TTC549 (cell line): ENCODE measurements around the gene COBLL1.
"Not testable (repeated sequence)": the region's sequence is repeated elsewhere in the genome, so short reads cannot be mapped to it uniquely, and the experiment has no call there.

Experiments
- FAIRE-seq: peaks from 2 replicates; lab custom pipeline; 2012; peaks lifted over from hg19 to GRCh38; lab: Jason Lieb, UNC

Gene COBLL1

GRCh38 chr2:164710837-164711765 lies 130.5 kb downstream of the COBLL1 start:
- no peak for FAIRE-seq

DNA sequence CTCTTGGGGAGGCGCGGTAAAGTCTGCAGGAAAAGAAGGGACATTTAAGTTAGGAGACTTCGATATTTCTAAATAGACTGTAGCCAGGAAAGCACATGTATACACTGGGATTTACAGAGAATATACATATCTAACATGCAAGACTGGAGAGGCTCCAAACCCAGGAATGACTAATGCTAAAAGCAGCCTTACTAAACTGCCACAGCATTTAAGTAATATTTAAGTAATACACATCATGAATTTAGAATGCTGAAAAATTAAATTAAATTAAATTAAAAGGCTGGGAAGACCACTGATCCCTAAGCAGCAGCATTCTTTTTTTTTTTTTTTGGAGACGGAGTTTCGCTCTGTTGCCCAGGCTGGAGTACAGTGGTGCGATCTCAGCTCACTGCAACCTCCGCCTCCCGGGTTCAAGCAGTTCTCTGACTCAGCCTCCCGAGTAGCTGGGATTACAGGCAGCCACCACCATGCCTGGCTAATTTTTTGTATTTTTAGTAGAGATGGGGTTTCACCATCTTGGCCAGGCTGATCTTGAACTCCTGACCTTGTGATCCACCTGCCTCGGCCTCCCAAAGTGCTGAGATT lies 131.3 kb downstream of the COBLL1 start:
- FAIRE-seq = not testable (repeated sequence)

GRCh38 chr2:164706522-164706921 lies 135.1 kb downstream of the COBLL1 start:
- no peak for FAIRE-seq

DNA sequence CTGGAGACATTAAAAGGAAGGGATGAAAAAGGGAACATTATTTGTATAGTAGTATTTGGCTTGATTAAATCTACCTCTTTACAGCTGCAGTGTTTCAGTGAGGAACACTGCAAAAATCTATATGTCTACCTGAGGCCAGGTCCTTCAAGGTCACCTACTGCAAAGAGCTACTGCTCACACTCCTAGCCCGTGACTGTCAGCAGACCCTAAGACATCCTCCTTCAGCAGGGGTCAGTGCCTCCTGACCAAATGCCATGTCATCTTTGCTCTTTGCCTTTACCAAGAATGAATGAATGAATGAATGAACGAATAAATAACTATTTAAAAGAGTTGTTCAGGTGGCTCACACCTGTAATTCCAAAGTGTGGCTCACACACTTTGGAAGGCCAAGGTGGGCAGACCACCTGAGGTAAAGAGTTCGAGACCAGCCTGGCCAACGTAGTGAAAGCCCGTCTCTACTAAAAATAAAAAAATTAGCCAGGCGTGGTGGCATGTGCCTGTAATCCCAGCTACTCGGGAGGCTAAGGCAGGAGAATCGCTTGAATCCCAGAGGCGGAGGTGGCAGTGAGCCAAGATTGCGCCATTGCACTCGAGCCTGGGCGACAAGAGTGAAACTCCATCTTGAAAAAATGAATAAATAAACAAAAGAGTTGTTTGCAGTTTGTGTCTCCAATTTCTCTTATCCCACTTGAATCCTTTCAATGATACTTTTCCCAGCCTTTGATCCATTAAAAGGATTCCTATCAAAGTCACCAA lies 136.0 kb downstream of the COBLL1 start:
- no peak for FAIRE-seq

DNA sequence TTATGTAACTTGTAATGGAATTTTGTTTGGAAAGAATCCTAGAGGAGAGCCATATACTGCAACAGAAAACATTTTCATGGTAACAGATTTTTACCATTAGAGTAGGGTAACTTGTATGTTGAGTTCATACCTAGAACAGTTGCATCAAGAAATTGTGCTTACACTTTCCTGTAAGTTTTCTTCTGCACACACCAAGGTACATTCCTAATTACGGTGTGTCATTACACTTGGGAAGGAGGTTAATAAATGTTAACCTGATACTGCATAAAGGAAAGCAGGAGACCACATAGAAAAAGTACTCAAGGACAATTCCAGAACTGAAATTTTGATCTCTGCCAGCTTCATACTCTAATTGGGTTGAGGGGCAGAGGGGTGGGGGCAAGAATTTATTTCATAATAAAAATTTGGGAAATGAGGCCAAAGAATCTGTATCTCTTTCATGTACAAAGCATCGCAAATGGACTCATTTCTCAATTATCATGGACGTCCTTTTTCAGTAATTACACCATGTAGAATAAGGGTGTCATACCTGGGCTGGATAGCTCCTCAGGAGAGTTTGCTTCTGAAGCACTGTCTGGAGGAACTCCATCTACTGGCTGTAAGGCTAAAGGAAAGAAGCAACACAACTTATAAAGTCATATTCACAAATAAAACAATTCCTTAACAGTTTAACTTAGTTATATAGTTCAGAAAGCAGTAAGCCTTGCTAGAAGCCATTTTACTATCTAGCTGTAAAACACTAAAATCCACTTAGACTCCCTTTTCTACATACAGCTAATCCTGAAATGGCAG lies 137.5 kb downstream of the COBLL1 start:
- FAIRE-seq = no peak

DNA sequence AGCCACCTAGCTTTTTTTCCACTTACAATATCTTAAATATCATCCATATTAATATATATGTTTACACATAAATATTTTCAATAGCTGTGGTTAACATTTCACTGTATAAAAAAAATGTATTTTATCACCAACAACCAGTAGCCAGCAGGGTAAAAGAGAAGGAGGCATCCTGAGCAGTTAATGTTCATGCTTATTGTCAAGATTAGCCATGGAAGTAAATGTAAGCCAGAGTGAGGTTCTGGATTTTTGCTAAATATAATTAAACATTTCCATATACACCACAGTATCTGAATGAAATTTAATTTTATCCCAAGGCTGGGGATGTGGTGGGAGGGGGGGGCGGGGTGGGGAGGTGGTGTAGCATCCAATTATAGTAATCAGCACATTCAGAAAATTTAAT lies 140.1 kb downstream of the COBLL1 start:
- FAIRE-seq = no peak

DNA sequence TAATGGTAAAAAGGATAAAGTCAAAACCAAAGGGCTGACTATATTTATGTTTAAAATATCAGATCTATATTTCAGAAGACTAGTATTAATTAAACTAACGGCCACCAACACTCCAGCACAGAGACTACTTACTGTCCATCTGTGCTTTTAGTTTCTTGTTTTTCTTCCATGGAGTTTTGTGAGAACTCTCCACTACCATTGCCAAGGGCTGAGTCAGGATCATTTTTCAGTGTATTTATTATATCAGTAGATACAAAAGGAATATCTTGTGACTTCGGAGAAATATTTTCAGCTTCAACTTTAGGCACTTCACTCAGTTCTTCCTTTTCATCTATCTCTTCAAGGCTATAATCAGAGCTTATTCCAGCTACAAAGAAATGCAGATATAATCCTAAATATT lies 141.2 kb downstream of the COBLL1 start:
- no peak for FAIRE-seq

- peak; percentile 73 for FAIRE-seq
Observed at GRCh38 chr2:164697688-164698461, 143.7 kb downstream of the COBLL1 start.

- no peak for FAIRE-seq
Observed at GRCh38 chr2:164696634-164697033, 145.0 kb downstream of the COBLL1 start.

- no peak for FAIRE-seq
Observed at GRCh38 chr2:164694275-164694695, 147.3 kb downstream of the COBLL1 start.

DNA sequence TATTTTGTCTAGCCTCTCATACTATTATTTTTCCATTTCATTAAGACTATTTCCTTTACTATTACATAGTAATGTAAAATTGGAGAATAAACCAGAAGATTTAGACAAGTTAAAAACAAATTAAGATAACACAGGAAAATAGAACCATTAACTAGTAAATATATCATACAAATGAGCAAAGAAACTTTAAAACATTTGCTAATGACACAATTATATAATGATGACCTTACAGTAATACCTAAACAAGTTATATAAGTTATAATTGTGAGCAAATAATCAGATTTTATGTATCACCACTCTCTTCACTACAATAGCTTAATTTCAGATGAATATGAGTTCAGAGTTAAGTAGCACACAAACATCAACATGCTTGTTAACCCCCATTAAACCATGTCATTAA lies 147.8 kb downstream of the COBLL1 start:
- peak; percentile 68 for FAIRE-seq

- FAIRE-seq = no peak
Observed at GRCh38 chr2:164693390-164693789, 148.2 kb downstream of the COBLL1 start.

GRCh38 chr2:164692958-164693357 lies 148.7 kb downstream of the COBLL1 start:
- no peak for FAIRE-seq

DNA sequence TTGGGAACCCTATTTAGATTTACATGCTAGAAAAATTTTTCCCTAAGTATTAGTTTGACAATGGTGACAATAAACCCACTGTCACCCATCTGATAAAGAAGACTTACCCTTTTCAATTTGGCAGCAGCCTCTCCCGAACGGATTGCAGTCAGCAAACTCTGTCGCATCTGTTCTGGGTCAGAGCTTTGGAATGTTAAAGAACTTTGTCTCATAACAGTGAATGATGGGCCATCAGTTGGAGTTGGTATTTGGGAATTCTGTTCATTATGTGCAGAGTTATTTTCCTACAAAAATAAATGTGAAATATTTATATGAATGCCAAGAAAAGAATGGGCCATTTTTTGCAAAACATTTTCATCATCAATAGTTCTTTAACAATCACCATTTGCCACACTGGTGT lies 149.5 kb downstream of the COBLL1 start:
- no peak for FAIRE-seq

- no peak for FAIRE-seq
Observed at GRCh38 chr2:164691346-164691887, 150.2 kb downstream of the COBLL1 start.

DNA sequence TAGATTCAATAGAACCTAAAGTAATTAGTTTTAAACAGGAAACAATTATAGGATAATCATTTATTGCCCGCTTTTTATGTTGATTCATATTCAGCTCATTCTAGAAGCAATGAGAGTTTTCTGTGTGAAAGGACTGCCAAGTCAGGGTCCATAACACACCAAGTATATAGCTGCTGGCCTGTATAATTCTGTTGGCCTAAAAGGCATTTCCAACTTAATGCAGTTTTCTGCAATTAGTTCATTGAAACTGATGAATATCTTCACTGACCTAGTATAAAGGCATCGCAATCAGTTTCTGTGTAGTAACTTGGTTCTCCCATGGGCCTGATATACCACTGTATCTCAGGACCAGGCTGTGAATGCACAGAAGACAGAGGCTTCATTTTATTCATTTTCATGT lies 151.3 kb downstream of the COBLL1 start:
- no peak for FAIRE-seq

GRCh38 chr2:164688896-164689419 lies 152.7 kb downstream of the COBLL1 start:
- FAIRE-seq = no peak

- no peak for FAIRE-seq
Observed at GRCh38 chr2:164681009-164681408, 160.6 kb downstream of the COBLL1 start.

- FAIRE-seq = peak; percentile 7
Observed at GRCh38 chr2:164678631-164679149, 162.9 kb downstream of the COBLL1 start.

DNA sequence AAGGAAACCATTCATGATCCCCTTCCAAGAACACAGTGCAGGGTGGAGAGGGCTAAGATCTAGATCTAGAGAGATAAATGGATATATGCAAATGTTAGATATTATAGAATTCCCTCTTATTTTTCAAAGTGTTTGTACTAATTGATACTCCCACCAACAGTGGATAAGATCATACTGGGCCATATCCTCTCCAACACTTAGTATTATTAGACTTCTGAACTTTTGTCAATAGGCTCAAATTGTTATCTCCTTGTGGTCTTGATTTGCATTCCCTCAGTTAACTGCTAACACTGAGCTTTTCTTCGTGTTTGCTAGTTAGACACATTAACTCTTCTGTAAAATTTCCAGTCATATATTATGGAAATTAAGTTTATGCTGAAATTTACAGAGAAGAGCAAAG lies 163.9 kb downstream of the COBLL1 start:
- no peak for FAIRE-seq

DNA sequence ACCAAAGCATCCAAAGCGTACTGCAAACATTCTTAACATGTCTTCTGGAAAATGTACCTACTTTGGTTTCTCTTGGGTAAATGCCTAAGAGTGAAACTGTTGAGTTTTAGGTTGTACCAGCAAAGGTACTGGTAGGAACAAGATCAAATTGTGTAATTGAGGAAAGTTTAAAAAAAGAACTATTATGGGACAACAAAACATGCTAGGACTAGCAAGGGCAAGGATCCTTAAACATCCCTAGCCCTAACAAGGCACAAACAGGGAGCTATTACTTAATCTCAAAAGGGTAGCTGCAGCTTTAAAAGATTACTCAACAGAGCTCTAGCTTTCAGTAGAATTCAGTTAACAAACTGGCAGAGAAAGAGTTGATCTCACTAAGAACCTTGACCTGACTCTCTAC lies 164.4 kb downstream of the COBLL1 start:
- FAIRE-seq = no peak
